Osteoblast (primary cell): ENCODE measurements around the gene SLC19A1. TPM values are rescaled to one million over a fixed set of nuclear protein-coding genes. Genes with fewer than 3 reads are reported as not detected.

Experiments
- DNase-seq: peaks from one replicate; pipeline ENCODE4 v3.0.0; 2011; ENCODE audit warnings: low spot score, mixed read lengths; ENCODE audit not compliant: insufficient read length; ENCODE audit errors: missing footprints
- H2AFZ ChIP-seq: 2 replicates; pipeline ENCODE4 v1.6.0; 2011; ENCODE audit warnings: mild to moderate bottlenecking, low read length
- H3K27ac ChIP-seq: 2 replicates; pipeline ENCODE4 v1.5.1; 2011; ENCODE audit warnings: mild to moderate bottlenecking, low read depth, low read length, moderate library complexity
- H3K27me3 ChIP-seq: 2 replicates; pipeline ENCODE4 v1.6.0; 2012; ENCODE audit warnings: mild to moderate bottlenecking, control low read depth, inconsistent platforms, low read length, moderate library complexity; ENCODE audit not compliant: insufficient read depth
- H3K36me3 ChIP-seq: 2 replicates; pipeline ENCODE4 v1.5.1; 2011; ENCODE audit warnings: mild to moderate bottlenecking, low read length, control low read depth, moderate library complexity; ENCODE audit not compliant: insufficient read depth
- H3K4me1 ChIP-seq: 2 replicates; pipeline ENCODE4 v1.5.1; 2011; ENCODE audit warnings: mild to moderate bottlenecking, low read length, control low read depth, moderate library complexity; ENCODE audit not compliant: insufficient read depth
- H3K4me2 ChIP-seq: 2 replicates; pipeline ENCODE4 v1.6.0; 2011; ENCODE audit warnings: mild to moderate bottlenecking, low read length; ENCODE audit not compliant: insufficient read depth
- H3K4me3 ChIP-seq: fragments of 200-600 bp; sonication (generic); 3 replicates; pipeline ENCODE4 v1.5.1; 2012; ENCODE audit warnings: mild to moderate bottlenecking, low read length, inconsistent platforms; ENCODE audit not compliant: insufficient read depth
- H3K79me2 ChIP-seq: 2 replicates; pipeline ENCODE4 v1.6.0; 2012; ENCODE audit warnings: mild to moderate bottlenecking, low read length, control low read depth, inconsistent platforms; ENCODE audit not compliant: insufficient read depth
- H3K9me3 ChIP-seq: 2 replicates; pipeline ENCODE4 v1.5.1; 2011; ENCODE audit warnings: low read depth, low read length, control low read depth
- H4K20me1 ChIP-seq: 2 replicates; pipeline ENCODE4 v1.6.0; 2012; ENCODE audit warnings: mild to moderate bottlenecking, low read length, control low read depth; ENCODE audit not compliant: insufficient read depth
- CTCF ChIP-seq: IDR thresholded peaks from 2 replicates; pipeline ENCODE4 v1.5.1; 2011; ENCODE audit warnings: mild to moderate bottlenecking, low read depth, low read length, moderate library complexity; ENCODE audit errors: extremely low read depth
- total RNA-seq: library from RNA; depleted of rRNA; stranded (reverse); fragments of >200 nt; gene quantifications from 2 replicates; pipeline ENCODE4 v1.2.3, GENCODE V29; 2012

SLC19A1 gene
- total RNA-seq, 1 donor, result 2.9 TPM

- H3K36me3 ChIP-seq, result no peaks in the 10 kb centered on the region
- H3K4me2 ChIP-seq, result no peak overlapping the region
- no peaks in the 10 kb centered on the region for H3K79me2 ChIP-seq
- H4K20me1 ChIP-seq, result no peaks in the 10 kb centered on the region
- TF ChIP-seq CTCF, result no peak
- no peak overlapping the region for H3K27ac ChIP-seq
- no peaks in the 10 kb centered on the region for H3K4me1 ChIP-seq
- no peaks in the 10 kb centered on the region for H3K27me3 ChIP-seq
- DNase-seq, result no peak
- H2AFZ ChIP-seq, result no peak overlapping the region
- no peaks in the 10 kb centered on the region for H3K9me3 ChIP-seq
- no peak overlapping the region for H3K4me3 ChIP-seq
Observed at GRCh38 chr21:45511661-45512431, 30.4 kb downstream of the SLC19A1 start.

GRCh38 chr21:45511007-45511406 is 31.2 kb downstream of the SLC19A1 start:
- DNase-seq, result no peak
- no peak for TF ChIP-seq CTCF
- Histone ChIP-seq H4K20me1 (no peaks in the 10 kb centered on the region), H3K27me3 (no peaks in the 10 kb centered on the region), H3K4me3 (no peak overlapping the region), H3K36me3 (no peaks in the 10 kb centered on the region), H2AFZ (no peak overlapping the region), H3K4me1 (no peaks in the 10 kb centered on the region), H3K4me2 (no peak overlapping the region), H3K9me3 (no peaks in the 10 kb centered on the region), H3K27ac (no peak overlapping the region), H3K79me2 (no peaks in the 10 kb centered on the region)

GRCh38 chr21:45510466-45510955 is 31.7 kb downstream of the SLC19A1 start:
- H3K9me3 ChIP-seq, result no peaks in the 10 kb centered on the region
- no peaks in the 10 kb centered on the region for H3K36me3 ChIP-seq
- TF ChIP-seq CTCF, result no peak

GRCh38 chr21:45509566-45510465 is 32.4 kb downstream of the SLC19A1 start:
- Histone ChIP-seq H3K27me3 (no peaks in the 10 kb centered on the region), H3K79me2 (no peaks in the 10 kb centered on the region), H3K4me2 (no peak overlapping the region), H3K27ac (no peak overlapping the region), H4K20me1 (no peaks in the 10 kb centered on the region), H3K36me3 (no peaks in the 10 kb centered on the region), H3K4me3 (no peak overlapping the region), H3K4me1 (no peaks in the 10 kb centered on the region), H3K9me3 (no peaks in the 10 kb centered on the region), H2AFZ (no peak overlapping the region)
- TF ChIP-seq CTCF, result no peak
- no peak for DNase-seq

More at GRCh38 chr21:45510466-45510955, 31.7 kb downstream of the SLC19A1 start:
- Histone ChIP-seq H3K79me2 (no peaks in the 10 kb centered on the region), H2AFZ (no peak overlapping the region), H3K4me1 (no peaks in the 10 kb centered on the region), H3K4me3 (no peak overlapping the region), H3K27ac (no peak overlapping the region), H4K20me1 (no peaks in the 10 kb centered on the region), H3K4me2 (no peak overlapping the region), H3K27me3 (no peaks in the 10 kb centered on the region)
- DNase-seq, result no peak
